Heart left ventricle (tissue), 16 donors: Measurements from ENCODE around the gene PRKG1. TPM values are rescaled to one million over a fixed set of nuclear protein-coding genes. Genes with fewer than 3 reads are reported as not detected.
A peak's percentile ranks its signal among the peaks of the same experiment; 100 is the strongest.

Experiments used
- ATAC-seq, 4 donors: fragments of 200-7000 bp; cut with Tn5 transposase; one replicate each; pipeline ENCODE4 v1.9.1; 2020 to 2022; ENCODE audit warnings: moderate library complexity in 4 of 4, mild to moderate bottlenecking in 3 of 4, moderate number of reproducible peaks in 1 of 4
- DNase-seq, 5 donors: peaks; one replicate each; pipeline ENCODE4 v3.0.0-alpha.2; 2020
- H3K27ac ChIP-seq, 12 donors: fragments of 200-600 bp; sonication (generic) in 4 of 12; one replicate each; pipeline versions ENCODE4 v1.5.0 to v1.8.0; 2016 to 2022; ENCODE audit warnings: mild to moderate bottlenecking in 2 of 12
- H3K27me3 ChIP-seq, 9 donors: fragments of 200-600 bp; sonication (generic) in 2 of 9; one replicate each; pipeline versions ENCODE4 v1.5.1 to v1.8.0; 2016 to 2022; ENCODE audit warnings: mild to moderate bottlenecking in 3 of 9
- H3K36me3 ChIP-seq, 9 donors: fragments of 200-600 bp; sonication (generic) in 2 of 9; one replicate each; pipeline versions ENCODE4 v1.5.0 to v1.8.0; 2018 to 2022; ENCODE audit warnings: mild to moderate bottlenecking in 2 of 9
- H3K4me1 ChIP-seq, 12 donors: fragments of 200-600 bp; sonication (generic) in 4 of 12; one replicate each; pipeline versions ENCODE4 v1.5.0 to v1.8.0; 2016 to 2022; ENCODE audit warnings: mild to moderate bottlenecking in 3 of 12
- H3K4me3 ChIP-seq, 12 donors: fragments of 200-600 bp; sonication (generic) in 4 of 12; one replicate each; pipeline versions ENCODE4 v1.5.0 to v1.8.0; 2017 to 2022; ENCODE audit warnings: mild to moderate bottlenecking in 9 of 12, moderate library complexity in 4 of 12
- H3K9me3 ChIP-seq, 12 donors: fragments of 200-600 bp; sonication (generic) in 4 of 12; one replicate each; pipeline versions ENCODE4 v1.5.0 to v1.8.0; 2016 to 2022; ENCODE audit warnings: mild to moderate bottlenecking in 1 of 12
- CTCF ChIP-seq, 12 donors: fragments of 200-600 bp; sonication (generic) in 4 of 12; IDR thresholded peaks; one replicate each; pipeline versions ENCODE4 v1.5.0 to v1.8.0; 2018 to 2022; ENCODE audit warnings: antibody characterized with exemption in 12 of 12, mild to moderate bottlenecking in 5 of 12
- POLR2A ChIP-seq, 2 donors: fragments of 450-650 bp; IDR thresholded peaks; one replicate each; pipeline ENCODE4 v1.6.1; 2017; ENCODE audit warnings: antibody characterized with exemption in 2 of 2, mild to moderate bottlenecking in 2 of 2, moderate library complexity in 2 of 2
- WGBS, 4 donors: extraction: QIAGEN DNeasy Blood & Tissue Kit in 2 of 4; methylation state at CpG; one replicate each; pipeline versions ENCODE4 v1.1.5 to v1.1.7; 2013 to 2018; 5-methylcytosine and 5-hydroxymethylcytosine counted together
- intact Hi-C, 10 donors: fragments of 100-400 bp; cut with DNase I; formaldehyde crosslinking; loops; one replicate each; pipeline versions ENCODE4 v1.11.1 to v1.14.2; 2022
- polyA plus RNA-seq, 2 donors: library from polyadenylated mRNA; stranded (reverse); fragments of 200-250 nt; gene quantifications; one replicate each; pipeline ENCODE4 v1.2.3, GENCODE V29; 2013
- total RNA-seq, 9 donors: library from RNA; depleted of rRNA in 2 of 9; stranded (reverse); fragments of >200 nt in 2 of 9; fragmentation: NEBNext Ultra II Directional in 3 of 9; extraction: Animal tissue kit (Norgen Biotek cat#: 25700) in 3 of 9; gene quantifications; one replicate each; pipeline versions ENCODE4 v1.1.0 to v1.2.4, GENCODE V29; 2016 to 2023
- donor health status: ischemic (EF 13 %, LVEDD 7.1; RV severe dilation, severe dysfunction).
- donor health status: healthy with polysubstance abuse.
- donor health status: DM: no; HTN: yes; CAD: no.
- donor health status: DM: no; HTN: no; CAD: no.
- donor health status: ischemic (EF 25% LVEDD 6.9; RV normal size, moderate dysfunction).
- donor health status: ischemic (EF 25% LVEDD 5.7; RV mildly dilated, moderate dysfunction).
- donor health status: healthy.
- donor health status: DM: yes; HTN: yes; CAD: no.
- donor health status: ischemic (EF 35%, LVEDD 5.7; RV mildly dilated, moderate dysfunction).
- donor health status: nonischemic (EF 11% LVEDD 7.7; RV severe dilation, severe dysfunction).
- donor health status: DM: yes; HTN: yes; CAD: no.
- donor health status: PGD.
- donor health status: ischemic (EF 29% LVEDD 5.4; RV normal size, mild dysfunction).
- donor health status: nonischemic (EF 23%, LVEDD 6.1; RV moderate dilation, normal function).

Gene PRKG1
- total and polyA plus RNA-seq, 11 donors: 5.5 to 37.3 (median 29.3) TPM

DNA sequence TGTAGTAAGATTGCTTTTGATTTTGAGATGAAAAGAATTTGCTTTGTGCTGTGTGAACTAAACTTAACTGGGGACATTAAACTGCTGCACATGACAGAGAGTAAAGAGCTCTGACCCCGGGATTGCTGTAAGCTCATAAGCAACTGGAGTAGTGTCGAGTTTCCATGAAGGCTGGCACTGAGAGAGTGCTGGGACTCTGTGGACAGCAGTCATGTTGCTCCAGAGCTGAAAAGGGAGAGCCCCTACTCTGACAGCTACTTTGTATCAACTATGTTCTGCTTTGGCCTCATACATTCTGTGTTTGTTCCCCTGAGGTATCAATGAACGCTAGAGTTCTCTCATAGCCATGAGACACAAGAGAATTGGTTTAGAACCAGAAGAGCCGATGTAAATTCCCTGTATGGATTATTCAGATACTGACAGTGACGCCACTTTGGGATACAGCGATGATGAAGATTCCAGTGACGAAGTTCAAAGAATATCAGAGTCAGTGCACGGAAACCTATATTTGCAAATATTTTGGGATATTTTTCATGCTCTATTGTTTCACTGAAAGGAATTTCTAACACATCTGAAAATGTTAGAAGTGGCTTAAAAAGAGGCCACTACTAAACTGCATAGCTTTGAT lies 1053.9 kb downstream of the PRKG1 start:
- 65 to 73% (median 71%) methylated on average over 8 of the region's 8 CpGs for WGBS, 4 donors
- DNase-seq: peak in 1 of 5 donors; percentile 26
- intact Hi-C loops: no loop called here

GRCh38 chr10:52129410-52130178 lies 1055.3 kb downstream of the PRKG1 start:
- intact Hi-C loops: no loop called here
- no peak overlapping the region for H3K27ac ChIP-seq
- peak in 2 of 4 donors; percentile 38 to 55 for ATAC-seq

More for the DNA sequence above, 1053.9 kb downstream of the PRKG1 start:
- Histone ChIP-seq H3K4me1 (peaks cover 0 to 4% (median 0%) of the 10 kb centered on the region in 12 donors), H3K27me3 (no peaks in the 10 kb centered on the region), H3K27ac (no peak overlapping the region), H3K36me3 (no peaks in the 10 kb centered on the region), H3K4me3 (no peak overlapping the region), H3K9me3 (no peaks in the 10 kb centered on the region)
- TF ChIP-seq POLR2A (IDR thresholded peaks at IDR 0.05): no peak
- no peak for TF ChIP-seq CTCF (IDR thresholded peaks at IDR 0.05)
- peak in 3 of 4 donors; percentile 68 to 73 (median 70) for ATAC-seq

DNA sequence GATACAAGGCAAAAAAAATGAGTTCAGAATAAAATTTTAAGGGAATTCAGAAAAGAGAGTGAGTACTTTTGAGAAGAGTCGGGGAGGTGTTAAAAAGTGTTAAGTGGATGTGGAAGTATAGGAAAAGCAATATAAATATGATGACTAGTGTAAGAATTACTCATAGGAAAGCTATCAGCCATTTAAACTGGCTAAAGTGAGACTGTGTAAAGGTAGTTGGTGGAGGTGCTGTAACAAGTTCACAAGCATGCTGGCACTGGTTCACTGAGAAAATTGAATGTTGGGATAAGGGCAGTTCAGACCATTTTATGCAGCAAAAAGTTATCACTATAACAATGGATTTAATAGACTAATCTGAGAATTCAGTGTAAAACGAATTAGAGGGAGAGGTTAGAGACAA lies 1060.8 kb downstream of the PRKG1 start:
- Histone ChIP-seq H3K36me3 (no peaks in the 10 kb centered on the region), H3K27me3 (no peaks in the 10 kb centered on the region), H3K4me3 (no peak overlapping the region), H3K9me3 (no peaks in the 10 kb centered on the region), H3K4me1 (no peaks in the 10 kb centered on the region), H3K27ac (no peak overlapping the region)
- 62 to 77% (median 71%) methylated on average over 2 of the region's 2 CpGs for WGBS, 4 donors
- intact Hi-C loops: no loop called here
- ATAC-seq (no peak), DNase-seq (no peak)
- TF ChIP-seq POLR2A (IDR thresholded peaks at IDR 0.05): no peak
- TF ChIP-seq CTCF (IDR thresholded peaks at IDR 0.05): no peak

More at GRCh38 chr10:52129410-52130178, 1055.3 kb downstream of the PRKG1 start:
- Histone ChIP-seq H3K4me3 (no peak overlapping the region), H3K36me3 (no peaks in the 10 kb centered on the region), H3K4me1 (peaks cover 0 to 4% (median 0%) of the 10 kb centered on the region in 12 donors), H3K27me3 (no peaks in the 10 kb centered on the region), H3K9me3 (no peaks in the 10 kb centered on the region)
- DNase-seq: no peak
- no peak for TF ChIP-seq CTCF (IDR thresholded peaks at IDR 0.05)
- no peak for TF ChIP-seq POLR2A (IDR thresholded peaks at IDR 0.05)
- WGBS, 4 donors: 87 to 92% (median 91%) methylated on average over 3 of the region's 3 CpGs

DNA sequence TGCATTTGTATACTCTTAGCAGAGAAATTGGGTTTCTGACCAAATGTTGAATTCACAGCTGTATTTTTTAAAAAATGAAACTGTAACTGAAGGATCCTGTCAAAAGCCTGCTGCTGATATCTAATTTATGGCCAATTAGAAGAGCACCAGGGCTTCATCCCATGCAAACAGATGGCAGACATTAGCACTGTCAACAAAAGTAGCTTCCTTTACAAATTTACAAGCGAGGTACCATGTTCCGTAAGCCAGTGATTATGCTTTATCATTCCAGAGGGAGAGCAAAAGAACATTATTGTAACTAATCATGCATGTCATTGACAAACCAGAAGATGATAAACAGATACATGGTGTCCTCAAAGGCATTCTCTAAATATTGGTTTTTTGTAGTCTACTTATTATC lies 1062.6 kb downstream of the PRKG1 start:
- no peaks in the 10 kb centered on the region for H3K36me3 ChIP-seq
- intact Hi-C loops: no loop called here
- H3K27me3 ChIP-seq: no peaks in the 10 kb centered on the region
- DNase-seq (no peak), ATAC-seq (no peak)
- H3K9me3 ChIP-seq: no peaks in the 10 kb centered on the region
- H3K4me1 ChIP-seq: no peaks in the 10 kb centered on the region
- TF ChIP-seq CTCF (IDR thresholded peaks at IDR 0.05) (no peak), POLR2A (IDR thresholded peaks at IDR 0.05) (no peak)
- 79 to 94% (median 87%) methylated on average over 2 of the region's 2 CpGs for WGBS, 4 donors
- no peak overlapping the region for H3K27ac ChIP-seq
- no peak overlapping the region for H3K4me3 ChIP-seq
